Subcutaneous adipose tissue (tissue), 4 donors: ENCODE data around the gene ZNF20. TPM values are rescaled to one million over a fixed set of nuclear protein-coding genes. Genes with fewer than 3 reads are reported as not detected.

ENCODE experiments used
- total RNA-seq, 4 donors: library from RNA; depleted of rRNA; stranded (reverse); fragments of >200 nt; gene quantifications; one replicate each; pipeline ENCODE4 v1.1.0, GENCODE V29; 2016
- TF ChIP-seq, protein P1 (sequence below): fragments of 450-650 bp; IDR thresholded peaks from one replicate; pipeline ENCODE4 v1.5.1; 2016; ENCODE audit warnings: low read depth, mild to moderate bottlenecking, control low read depth, antibody characterized with exemption, moderate library complexity

The ZNF20 gene
- total RNA-seq, 4 donors from 2014 or later: 1.3 to 2.0 (median 1.5) TPM

DNA sequence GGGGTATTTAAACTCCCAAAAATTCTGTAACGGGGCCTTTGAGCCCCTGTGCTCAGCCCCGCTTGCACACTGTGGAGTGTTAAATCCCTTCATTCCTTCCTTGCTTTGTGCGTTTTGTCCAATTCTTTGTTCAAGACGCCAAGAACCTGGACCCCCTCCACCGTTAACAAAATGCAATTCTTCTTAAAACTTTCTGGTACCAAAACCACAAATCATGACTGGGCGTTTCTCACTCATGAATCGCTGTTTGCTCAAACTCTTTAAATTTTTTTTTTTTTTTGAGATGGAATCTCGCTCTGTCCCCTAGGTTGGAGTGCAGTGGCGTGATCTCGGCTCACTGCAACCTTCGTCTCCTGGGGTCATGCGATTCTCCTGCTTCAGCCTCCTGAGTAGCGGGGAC is 881 bp downstream of the ZNF20 start:
- TF ChIP-seq, protein P1, sequence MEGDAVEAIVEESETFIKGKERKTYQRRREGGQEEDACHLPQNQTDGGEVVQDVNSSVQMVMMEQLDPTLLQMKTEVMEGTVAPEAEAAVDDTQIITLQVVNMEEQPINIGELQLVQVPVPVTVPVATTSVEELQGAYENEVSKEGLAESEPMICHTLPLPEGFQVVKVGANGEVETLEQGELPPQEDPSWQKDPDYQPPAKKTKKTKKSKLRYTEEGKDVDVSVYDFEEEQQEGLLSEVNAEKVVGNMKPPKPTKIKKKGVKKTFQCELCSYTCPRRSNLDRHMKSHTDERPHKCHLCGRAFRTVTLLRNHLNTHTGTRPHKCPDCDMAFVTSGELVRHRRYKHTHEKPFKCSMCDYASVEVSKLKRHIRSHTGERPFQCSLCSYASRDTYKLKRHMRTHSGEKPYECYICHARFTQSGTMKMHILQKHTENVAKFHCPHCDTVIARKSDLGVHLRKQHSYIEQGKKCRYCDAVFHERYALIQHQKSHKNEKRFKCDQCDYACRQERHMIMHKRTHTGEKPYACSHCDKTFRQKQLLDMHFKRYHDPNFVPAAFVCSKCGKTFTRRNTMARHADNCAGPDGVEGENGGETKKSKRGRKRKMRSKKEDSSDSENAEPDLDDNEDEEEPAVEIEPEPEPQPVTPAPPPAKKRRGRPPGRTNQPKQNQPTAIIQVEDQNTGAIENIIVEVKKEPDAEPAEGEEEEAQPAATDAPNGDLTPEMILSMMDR: no peak

DNA sequence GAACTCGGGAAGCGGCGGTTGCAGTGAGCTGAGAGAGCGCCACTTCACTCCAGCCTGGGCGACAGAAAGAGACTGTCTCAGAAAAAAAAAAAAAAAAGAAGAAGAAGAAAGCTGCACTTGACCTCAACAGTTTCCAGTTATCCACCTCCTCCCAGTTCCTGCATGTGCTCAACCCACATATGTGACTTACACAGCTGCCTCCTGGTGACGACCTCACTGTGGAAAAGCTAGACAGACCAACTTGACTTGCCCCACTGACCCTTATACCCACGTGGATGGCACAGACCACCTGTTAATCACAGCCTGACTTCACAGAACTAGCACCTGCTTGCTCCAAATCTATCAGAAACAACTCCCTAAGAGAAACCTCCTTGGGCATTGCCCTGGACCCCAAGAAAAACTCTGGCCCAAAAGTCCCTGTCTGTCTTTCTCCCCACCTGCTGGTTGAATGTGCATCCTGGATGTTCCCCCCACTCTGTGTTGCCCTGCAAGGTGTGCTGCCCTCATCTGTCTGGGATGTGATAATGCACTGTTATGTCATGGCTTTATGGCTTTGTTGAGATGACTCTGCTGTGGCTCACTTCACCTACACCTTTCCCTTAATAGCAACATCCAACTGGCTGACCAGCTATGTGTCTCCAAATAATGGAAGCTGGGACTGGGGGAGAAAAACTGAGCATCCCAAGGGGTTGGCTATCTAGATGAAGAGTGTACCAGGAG is 2.8 kb downstream of the ZNF20 start:
- TF ChIP-seq, protein P1: no peak

DNA sequence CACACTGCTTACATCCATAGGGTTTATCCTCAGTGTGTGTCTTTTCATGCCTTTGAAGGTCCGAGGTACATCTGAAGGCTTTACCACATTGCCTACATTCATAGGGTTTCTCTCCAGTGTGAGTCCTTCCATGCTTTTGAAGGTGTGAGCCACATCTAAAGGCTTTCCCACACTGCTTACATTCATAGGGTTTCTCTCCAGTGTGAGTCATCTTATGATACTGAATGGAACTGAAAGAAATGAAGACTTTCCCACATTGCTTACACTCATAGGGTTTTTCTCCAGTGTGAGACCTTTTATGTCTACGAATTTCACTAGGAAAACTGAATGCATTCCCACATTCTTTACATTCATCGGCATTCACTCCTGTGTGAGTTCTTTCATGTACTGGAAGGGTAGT is 7.1 kb downstream of the ZNF20 start:
- TF ChIP-seq, protein P1: no peak

DNA sequence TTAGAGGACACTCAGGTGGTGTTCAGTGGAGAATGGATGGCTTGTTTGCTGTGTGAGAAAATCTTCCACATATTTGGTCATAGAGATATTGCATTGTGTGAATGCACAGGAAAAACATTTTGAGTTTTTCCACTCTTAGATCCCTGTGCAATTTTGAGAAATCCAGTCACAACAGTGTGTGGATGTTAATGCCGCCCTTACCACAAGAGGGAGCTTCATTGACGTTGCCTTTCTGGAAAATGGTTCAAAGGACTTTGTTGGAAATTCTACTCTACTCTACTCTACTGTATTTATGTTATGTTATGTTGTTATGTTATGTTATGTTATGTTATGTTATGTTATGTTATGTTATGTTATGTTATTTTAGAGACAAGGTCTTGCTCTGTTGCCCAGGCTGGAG is 13.4 kb downstream of the ZNF20 start:
- TF ChIP-seq, protein P1: no peak

DNA sequence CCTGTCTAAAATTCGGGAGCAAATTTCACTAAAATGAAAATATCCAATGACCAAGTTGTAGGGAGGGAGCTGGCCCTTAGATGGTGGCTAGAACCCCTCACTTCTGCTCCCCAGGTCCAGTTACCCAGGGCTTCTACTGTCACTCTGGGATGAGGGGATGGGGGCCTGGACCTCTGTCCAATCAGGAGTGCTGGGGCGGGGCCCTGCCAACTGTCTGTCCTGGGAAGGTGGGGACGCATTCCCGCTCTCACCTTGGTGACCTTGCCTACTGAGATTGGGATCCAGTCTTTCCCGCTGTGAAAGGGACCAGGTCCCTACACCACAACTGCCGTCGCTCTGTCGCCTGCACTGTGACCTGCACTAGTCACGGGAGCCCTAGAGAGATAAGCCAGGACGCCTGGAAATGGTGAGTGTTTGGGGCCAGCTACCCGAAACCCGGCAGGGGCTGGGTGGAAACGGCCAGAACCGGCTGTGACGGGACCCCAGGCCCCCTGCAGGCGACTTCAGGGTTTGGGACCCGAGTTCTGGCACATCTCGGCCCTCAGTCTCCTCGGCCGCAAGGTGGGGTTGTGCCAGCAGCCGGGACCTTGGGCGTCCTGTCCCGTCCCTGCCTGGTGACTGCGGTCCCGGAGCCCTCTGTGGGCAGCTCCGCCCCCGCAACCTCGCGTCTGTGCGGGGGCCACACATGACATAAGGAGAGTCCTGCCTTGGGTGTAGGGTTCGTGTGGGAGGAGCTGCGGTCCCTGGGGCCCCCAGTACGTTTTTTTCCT is 22.8 kb downstream of the ZNF20 start:
- TF ChIP-seq, protein P1: no peak

DNA sequence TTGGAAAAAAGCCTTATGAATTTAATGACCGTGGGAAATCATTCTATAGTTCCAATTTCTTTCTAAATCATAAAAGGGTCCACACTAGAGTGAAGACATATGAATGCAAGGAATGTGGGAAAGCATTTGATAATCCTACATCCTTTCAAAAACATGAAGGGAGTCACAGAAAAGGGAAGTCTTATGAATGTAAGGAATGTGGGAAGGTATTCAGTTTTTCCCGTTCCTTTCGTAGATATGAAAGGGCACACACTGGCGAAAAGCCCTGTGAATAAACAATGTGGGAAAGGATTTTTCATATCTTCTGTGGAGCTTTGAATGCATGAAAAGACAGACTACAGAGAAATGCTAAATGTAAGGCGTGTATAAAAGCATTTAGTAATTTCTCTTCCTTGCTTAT is 27.0 kb downstream of the ZNF20 start:
- TF ChIP-seq, protein P1: no peak

DNA sequence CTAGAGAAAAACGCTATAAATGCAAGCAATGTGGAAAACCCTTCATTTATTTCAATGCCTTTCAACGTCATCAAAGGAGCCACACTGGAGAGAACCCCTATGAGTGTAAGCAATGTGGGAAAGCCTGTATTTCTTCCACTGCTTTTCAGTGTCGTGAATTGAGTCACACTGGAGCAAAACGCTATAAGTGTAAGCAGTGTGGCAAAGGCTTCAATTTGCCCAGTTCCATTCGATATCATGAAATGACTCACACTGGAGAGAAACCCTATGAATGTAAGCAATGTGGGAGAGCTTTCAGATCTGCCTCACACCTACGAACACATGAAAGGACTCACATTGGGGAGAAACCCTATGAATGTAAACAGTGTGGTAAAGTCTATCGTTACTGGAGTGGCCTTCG is 27.4 kb downstream of the ZNF20 start:
- TF ChIP-seq, protein P1: no peak
